CD4-positive, alpha-beta T cell treated with Interleukin-15 for 1 hour (primary cell): ENCODE results near the gene PLPPR5.
"Not testable (repeated sequence)": the region's sequence is repeated elsewhere in the genome, so short reads cannot be mapped to it uniquely, and the experiment has no call there.

Experiments used
- DNase-seq: peaks from one replicate; pipeline ENCODE4 v3.0.0-alpha.2; 2020

Gene PLPPR5

GRCh38 chr1:99004861-99005442 is at the start of gene PLPPR5:
Gene PLPPR5, minus strand, starts transcription at chr1:99004861. Its CDS starts 190 bp downstream, at chr1:99004671.
- DNase-seq: no peak

DNA sequence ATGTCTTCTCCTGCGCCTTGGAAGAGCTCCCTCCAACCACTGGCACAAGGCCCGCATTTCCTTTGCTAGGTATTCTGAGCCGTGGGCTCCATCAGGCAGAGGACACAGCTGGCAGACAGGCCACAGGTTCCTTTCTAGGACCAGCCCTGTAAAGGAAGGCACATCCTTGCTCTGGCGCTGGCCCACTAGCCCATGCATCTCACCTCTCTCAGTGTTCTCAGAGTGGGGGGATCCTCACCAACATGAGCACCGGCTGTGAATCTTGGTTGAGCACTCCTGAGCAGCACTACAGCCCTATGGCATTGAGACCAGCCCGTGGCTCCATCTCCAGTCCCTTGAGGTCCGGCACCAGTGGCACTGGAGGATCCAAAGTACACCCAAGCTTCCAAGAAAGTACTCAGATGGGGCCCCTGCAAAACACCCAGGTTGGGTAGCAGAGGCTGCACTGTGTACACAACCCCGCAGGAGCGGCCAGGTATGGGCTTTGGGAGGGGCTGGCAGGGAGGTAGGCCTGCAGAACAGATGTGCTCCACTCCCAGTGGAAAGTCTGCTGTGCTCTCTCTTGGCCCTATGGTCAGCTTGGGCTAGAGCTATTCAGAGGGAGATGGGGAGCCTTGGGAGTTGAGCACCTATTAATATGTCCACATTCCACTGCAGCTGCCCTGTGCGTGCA is 47.1 kb upstream of the PLPPR5 start:
- DNase-seq: no peak

DNA sequence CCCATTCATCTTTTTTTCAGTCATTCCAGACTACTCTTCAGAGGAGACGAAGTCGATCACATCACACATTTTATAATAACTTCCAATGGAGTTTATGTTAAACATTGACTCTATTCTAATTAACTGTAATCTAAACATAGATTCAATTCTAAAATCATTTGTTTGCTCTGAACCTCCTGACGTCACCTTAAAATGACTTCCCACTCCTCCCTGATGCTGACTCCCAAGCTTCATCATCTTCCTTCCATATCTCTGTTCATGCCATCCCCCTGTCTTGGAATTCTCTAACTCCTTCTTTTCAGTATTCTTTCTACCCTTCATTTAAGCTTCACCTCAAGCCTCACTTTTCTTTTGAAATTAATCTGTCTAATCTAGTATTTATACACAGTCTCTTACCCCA is 45.1 kb upstream of the PLPPR5 start:
- DNase-seq: no peak

GRCh38 chr1:99036746-99037145 is 32.1 kb upstream of the PLPPR5 start:
- not testable (repeated sequence) for DNase-seq

GRCh38 chr1:99018313-99018712 is 13.7 kb upstream of the PLPPR5 start:
- no peak for DNase-seq

DNA sequence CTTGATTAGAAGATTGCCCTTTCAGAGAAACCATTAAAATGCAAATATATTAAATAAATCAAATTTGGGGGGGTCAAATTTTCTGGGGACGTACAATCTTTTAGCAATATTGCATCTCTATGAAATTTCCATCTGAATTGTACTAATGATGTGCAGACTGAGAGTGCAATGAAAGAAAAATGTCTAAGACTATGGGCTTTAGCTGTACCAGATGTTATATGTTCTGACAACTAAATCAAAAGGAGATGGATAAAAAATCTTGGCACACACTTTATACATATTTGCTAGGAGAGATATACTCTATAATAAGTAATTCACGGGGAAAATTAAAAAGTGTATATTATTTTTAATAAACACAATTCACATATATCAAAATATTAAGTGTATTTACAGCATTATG is 13.0 kb upstream of the PLPPR5 start:
- no peak for DNase-seq

- no peak for DNase-seq
Measured at GRCh38 chr1:99010679-99011078, 6.0 kb upstream of the PLPPR5 start.

- DNase-seq: no peak
Measured at GRCh38 chr1:99007366-99007765, 2.7 kb upstream of the PLPPR5 start.

GRCh38 chr1:99005537-99005942 is 879 bp upstream of the PLPPR5 start:
- no peak for DNase-seq

DNA sequence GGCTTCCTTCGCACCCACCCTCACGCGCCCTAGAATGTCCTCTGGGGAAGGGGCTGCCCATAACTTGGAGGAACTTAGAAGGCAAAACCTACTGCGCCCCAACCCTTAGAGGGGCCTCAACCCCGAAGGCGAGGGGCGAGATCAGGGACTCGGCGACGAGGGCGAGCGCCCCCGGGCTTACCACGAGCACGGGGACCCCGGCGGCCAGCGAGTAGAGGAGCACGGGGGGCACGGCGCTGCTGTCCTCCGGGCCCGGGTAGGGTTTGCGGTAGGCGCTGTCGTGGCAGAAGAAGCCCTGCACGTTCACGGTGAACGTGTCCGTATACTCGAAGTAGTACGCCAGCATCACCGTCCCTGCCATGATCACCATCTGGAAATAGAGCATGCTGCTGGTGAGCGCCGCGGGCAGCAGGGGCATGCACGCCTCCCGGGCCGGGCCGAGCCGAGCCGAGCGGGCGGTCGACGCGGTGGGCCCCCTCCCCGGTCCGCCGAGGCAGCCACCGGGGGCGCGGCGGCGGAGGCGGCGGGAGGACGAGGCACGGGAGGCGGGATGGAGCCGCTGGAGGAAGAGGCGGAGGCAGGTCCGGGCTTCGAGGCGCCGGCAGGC is 304 bp downstream of the PLPPR5 start:
- no peak for DNase-seq

DNA sequence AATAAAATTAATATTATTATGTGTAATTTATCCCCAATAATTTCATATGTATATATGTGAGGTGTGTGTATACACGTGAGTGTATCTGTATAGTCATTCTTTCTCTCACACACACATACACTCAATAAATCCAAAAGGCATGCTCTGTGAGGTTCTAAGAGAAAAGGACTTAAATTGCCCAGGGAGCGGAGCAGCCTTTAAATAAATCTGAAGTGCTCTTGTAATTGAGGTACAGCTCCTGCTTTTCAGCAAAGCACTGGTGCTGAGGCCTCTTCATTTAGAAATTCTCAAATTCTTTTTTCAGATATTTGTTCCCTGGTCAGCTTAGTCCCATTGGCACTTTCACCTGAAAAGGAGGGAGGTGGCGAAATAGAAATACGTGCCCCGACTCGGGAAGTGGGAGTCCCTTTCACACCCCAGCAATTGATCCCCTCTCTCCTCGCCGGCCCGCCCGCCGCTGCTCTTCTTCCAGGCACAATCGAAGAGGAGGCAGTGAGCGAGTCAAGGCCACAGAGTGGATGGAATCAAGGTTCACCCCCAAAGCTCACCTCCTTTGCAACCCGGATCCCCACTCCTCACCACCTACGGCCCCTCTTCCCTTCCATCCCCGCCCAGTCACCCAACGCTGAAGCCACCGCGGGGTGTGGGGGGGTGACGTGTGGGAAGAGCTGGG is 944 bp downstream of the PLPPR5 start:
- DNase-seq: no peak

- DNase-seq: no peak
Measured at GRCh38 chr1:98992844-98993243, 11.8 kb downstream of the PLPPR5 start.

GRCh38 chr1:98991127-98992012 is 13.3 kb downstream of the PLPPR5 start:
- no peak for DNase-seq

GRCh38 chr1:98989556-98989907 is 15.1 kb downstream of the PLPPR5 start:
- no peak for DNase-seq

DNA sequence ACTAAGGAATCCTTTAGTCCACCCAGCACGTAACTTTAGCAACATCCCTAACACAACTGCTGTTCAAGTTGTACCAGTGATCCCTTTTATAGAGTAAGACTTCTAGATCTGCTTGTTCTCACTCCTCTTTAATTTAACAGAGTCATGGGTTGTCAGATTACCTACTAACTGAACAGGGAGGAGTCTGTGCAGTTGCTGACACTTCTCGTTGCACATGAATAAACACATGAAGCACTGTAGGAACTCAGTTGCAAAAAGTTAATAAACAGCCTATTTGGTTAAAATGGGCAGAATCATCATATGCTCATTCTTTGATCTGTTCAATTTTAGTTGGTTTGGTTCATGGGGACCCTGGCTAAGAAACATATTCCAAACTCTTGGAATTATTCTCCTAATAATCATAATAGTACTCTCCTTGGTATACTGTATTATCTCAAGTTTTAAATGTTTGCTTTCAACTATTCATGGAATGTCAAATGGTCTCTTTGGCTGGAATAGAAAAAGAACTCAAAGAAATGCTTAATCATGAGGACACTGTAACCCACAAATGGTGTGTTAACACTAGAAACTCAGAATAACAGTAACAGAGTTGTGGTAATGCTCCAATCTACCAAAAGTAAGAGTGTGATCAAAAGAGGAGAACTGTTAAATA is 15.6 kb downstream of the PLPPR5 start:
- no peak for DNase-seq

DNA sequence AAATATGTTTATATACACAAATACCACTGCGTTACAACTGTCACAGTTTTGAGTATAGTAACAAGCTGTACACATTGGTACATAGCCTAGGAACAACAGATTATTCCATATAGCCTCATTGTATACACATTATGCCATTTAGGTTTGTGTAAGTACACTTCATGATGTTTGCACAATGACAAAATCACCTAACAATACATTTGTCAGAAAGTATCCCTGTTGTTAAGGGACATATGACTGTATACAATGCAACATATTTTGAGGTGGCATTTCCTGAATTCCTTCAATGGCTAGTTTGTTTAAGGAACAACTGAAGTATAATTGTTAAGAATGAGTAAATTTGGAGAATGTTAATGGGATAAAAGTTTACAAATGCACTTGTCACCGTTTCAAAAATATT is 19.0 kb downstream of the PLPPR5 start:
- no peak for DNase-seq

DNA sequence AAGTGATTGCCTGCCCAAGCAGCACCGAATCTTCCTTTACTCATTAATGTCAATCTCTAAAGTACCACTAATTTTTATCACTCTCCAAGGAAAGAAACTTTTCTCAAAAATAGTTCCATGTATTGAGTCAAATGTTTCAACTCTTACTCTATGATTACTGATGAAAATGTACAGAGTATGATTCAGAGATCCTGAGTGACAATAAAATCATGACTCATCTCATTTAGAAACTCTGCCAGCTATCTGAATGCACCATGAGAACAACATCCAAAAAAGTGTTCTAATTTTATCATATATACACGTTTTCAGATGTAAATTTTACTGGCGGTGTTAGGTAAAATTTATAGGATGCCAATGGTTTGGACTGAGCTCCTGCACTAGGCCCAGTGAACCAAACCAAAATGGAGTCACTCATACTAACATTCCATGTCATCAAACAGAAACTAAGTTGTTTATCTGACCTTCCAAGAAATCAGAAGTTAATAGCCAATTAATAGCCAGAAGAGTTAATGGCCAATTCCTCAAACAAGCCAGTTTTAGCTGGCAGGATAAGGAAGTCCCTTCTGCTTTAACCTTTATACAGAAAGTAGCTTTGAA is 22.6 kb downstream of the PLPPR5 start:
- no peak for DNase-seq

GRCh38 chr1:98979463-98979862 is 25.2 kb downstream of the PLPPR5 start:
- no peak for DNase-seq

DNA sequence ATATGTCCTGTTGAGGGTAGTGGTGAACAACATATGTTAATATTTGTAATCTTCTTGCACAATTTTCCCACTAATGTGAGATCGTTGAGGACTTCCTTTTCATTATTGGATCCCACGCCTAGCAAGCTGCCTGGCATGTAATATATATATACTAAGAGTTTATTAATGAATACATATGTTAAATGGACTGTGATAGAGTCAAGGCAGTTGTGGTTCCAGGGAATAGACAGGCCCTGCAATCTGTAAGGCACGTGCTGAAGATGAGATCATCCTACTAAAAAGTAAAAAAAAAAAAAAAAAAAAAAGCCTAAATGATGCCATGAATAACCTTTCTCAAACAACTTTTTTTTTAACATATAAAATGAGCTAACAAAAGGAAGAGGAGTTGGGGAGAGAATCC is 28.9 kb downstream of the PLPPR5 start:
- no peak for DNase-seq

DNA sequence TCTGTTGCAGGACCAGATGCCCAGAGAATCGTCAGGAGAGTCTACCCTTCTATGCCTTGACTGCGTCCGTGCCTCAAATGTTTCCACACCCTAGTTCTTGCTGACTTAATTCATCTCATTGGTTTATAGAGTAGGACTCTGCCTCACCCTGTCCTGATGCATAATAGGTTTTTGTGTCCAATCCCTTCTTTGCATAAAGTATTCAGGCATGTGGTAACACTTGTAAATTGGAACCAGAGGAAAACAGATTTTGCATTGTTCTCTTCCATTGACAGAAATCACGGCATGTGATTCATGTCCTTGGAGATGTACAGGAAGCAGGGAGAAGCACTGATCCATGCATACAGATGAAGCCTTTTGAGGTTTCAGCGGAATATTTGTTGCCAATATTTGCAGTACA is 29.5 kb downstream of the PLPPR5 start:
- no peak for DNase-seq

DNA sequence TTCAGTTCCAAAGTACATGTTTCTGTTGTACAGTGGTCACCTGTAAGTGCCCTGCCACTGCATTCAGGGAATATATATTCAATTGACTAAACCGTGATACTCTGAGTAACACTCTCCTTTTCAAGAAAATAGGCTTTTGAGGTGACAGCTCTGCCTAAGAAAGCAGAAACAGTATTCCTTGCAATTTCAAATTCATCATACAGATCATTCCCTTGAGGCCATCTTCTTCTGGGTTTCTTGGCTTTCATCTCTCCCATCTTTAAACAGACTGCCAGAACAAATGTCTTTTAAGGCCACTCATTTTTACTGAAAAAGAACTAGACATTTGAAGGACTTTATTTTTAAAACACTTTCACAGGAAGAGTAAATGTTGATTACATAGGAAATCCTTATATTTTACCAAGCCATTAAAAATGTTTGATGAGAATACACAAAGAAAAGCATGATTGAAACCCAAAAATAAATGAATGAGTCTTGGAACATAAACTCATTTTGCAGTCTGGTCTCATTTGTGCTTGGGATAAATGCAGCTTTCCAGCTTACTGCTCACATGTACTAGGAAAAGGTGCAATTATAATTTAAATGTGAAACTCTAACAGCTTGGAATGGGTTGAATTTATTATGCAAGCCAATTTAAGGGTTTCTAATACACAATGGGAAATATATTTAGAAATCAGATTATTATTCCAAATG is 34.7 kb downstream of the PLPPR5 start:
- no peak for DNase-seq
